ENCODE measurements around the gene STX2.

DNA sequence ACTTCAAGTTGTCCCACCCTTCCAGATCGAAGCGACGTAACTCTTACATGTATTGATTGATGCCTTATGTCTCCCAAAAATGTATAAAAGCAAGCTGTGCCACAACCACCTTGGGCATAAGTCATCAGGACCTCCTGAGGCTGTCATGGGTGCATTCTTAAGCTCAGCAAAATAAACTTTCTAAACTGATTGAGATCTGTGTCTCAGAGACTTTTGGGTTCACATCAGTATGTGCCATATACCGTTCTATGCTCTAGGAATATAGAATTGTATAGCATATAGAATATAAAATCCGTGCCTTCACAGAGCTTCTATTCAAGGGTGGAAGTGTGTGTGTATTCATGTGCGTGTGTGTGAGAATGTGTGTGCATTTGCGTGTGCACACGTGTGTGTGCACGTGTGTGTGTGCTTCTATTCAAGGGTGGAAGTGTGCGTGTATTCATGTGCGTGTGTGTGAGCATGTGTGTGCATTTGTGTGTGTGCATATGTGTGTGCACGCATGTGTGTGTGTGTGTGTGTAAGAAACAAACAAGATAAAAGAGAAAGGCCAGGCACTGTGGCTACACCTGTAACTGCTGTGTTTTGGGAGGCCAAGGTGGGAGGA lies 11.5 kb upstream of the STX2 start:
- TF ChIP-seq, protein P1, sequence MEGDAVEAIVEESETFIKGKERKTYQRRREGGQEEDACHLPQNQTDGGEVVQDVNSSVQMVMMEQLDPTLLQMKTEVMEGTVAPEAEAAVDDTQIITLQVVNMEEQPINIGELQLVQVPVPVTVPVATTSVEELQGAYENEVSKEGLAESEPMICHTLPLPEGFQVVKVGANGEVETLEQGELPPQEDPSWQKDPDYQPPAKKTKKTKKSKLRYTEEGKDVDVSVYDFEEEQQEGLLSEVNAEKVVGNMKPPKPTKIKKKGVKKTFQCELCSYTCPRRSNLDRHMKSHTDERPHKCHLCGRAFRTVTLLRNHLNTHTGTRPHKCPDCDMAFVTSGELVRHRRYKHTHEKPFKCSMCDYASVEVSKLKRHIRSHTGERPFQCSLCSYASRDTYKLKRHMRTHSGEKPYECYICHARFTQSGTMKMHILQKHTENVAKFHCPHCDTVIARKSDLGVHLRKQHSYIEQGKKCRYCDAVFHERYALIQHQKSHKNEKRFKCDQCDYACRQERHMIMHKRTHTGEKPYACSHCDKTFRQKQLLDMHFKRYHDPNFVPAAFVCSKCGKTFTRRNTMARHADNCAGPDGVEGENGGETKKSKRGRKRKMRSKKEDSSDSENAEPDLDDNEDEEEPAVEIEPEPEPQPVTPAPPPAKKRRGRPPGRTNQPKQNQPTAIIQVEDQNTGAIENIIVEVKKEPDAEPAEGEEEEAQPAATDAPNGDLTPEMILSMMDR (IDR thresholded peaks at IDR 0.05 in 4 of 5, conservative IDR thresholded peaks at IDR 0.05 in 1 of 5), result no peak
- no peak for TF ChIP-seq POLR2A (IDR thresholded peaks at IDR 0.05)

All from gastrocnemius medialis (tissue), 4 donors.